ENCODE data around the gene AFDN. TPM values are rescaled to one million over a fixed set of nuclear protein-coding genes. Genes with fewer than 3 reads are reported as not detected.

Gene AFDN
- polyA plus RNA-seq, 1 of the 3 experiments (the other 2 are of a cell fraction), result 25.1 TPM

DNA sequence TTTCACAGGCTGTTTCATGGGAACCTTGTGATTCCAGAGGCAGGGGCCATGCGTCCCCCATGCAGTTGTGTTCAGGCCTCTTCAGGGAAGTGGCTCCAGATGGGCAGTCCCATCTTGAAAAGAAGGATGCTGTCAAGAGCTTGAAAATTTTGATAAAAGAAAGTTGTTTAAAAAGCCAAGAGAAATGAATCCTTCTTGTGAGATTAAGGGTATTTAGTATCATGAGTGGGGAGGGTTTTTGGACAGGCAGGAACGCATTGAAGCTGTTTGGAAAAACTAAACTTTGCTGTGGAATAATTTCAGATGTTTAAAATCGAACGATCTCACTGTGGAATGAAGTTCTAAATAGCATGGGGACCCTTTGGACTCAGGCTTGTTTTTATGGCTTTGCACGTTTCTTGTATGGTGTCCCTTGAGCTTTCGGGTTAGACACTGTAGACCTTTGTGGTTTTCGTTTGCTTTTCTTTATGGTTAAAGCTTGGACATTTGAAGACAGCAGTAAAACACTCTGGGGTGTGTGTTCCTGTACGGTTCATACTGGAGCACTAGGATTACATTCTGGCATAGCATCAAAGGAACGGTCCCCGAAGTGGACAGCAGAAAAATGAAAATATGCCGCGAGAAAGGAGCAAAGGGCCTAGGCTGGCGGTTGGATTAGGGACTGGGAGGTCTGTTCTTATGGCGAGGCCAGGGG is 188.9 kb downstream of the AFDN start:
- no peak overlapping the region for H3K9ac ChIP-seq
- H3K4me3 ChIP-seq (ENCODE audit: low read depth in 2 of 2, low read length in 1 of 2), result no peak overlapping the region
- no peaks in the 10 kb centered on the region for H3K27me3 ChIP-seq (ENCODE audit: insufficient read depth)
- H2AFZ ChIP-seq (ENCODE audit: low read depth), result no peak overlapping the region
- no peaks in the 10 kb centered on the region for H3K79me2 ChIP-seq (ENCODE audit: insufficient read depth)
- DNase-seq, result no peak
- POLR2A ChIA-PET, result no interaction called here
- WGBS (ENCODE audit: low lambda C conversion rate), result 54% methylated on average over 14 of the region's 14 CpGs
- H3K36me3 ChIP-seq (replicated peaks in 1 of 2; ENCODE audit: control insufficient read depth in 1 of 2, insufficient read depth in 2 of 2, low read length in 1 of 2), result no peaks in the 10 kb centered on the region
- CTCF ChIA-PET, result no interaction called here
- H3K27ac ChIP-seq (ENCODE audit: low read depth in 2 of 2, low read length in 1 of 2), result no peak overlapping the region
- peaks cover 3% of the 10 kb centered on the region for H3F3A ChIP-seq (replicated peaks; ENCODE audit: insufficient read depth)
- H3K9me2 ChIP-seq, result no peaks in the 10 kb centered on the region
- peaks cover 11% of the 10 kb centered on the region; the same call in 1 of the 2 replicates for H3K9me3 ChIP-seq
- H3K4me1 ChIP-seq (ENCODE audit: control insufficient read depth in 1 of 2, insufficient read depth in 2 of 2, low read depth in 1 of 2, low read length in 1 of 2), result no peaks in the 10 kb centered on the region; a peak in 1 of 4 replicates
- H3K4me2 ChIP-seq, result no peak overlapping the region
- no peaks in the 10 kb centered on the region for H4K20me1 ChIP-seq (ENCODE audit: insufficient read depth)
- TF ChIP-seq, protein P1, sequence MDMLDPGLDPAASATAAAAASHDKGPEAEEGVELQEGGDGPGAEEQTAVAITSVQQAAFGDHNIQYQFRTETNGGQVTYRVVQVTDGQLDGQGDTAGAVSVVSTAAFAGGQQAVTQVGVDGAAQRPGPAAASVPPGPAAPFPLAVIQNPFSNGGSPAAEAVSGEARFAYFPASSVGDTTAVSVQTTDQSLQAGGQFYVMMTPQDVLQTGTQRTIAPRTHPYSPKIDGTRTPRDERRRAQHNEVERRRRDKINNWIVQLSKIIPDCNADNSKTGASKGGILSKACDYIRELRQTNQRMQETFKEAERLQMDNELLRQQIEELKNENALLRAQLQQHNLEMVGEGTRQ (IDR thresholded peaks at IDR 0.05; ENCODE audit: borderline replicate concordance, low read depth, low read length), result no peak
- TF ChIP-seq CHD2 (IDR thresholded peaks at IDR 0.05; ENCODE audit: low read length, partially characterized antibody) (no peak), USF1 (IDR thresholded peaks at IDR 0.05; ENCODE audit: borderline replicate concordance, low read depth) (no peak), TAF1 (IDR thresholded peaks at IDR 0.05; ENCODE audit: borderline replicate concordance, low read depth, low read length) (no peak), NFIC (IDR thresholded peaks at IDR 0.05; ENCODE audit: borderline replicate concordance) (no peak), RAD21 (IDR thresholded peaks at IDR 0.05; ENCODE audit: low read length) (no peak), TEAD4 (IDR thresholded peaks at IDR 0.05; ENCODE audit: borderline replicate concordance, insufficient read depth) (no peak), POLR2AphosphoS5 (IDR thresholded peaks at IDR 0.05; ENCODE audit: low read depth, low read length) (no peak), RCOR1 (IDR thresholded peaks at IDR 0.05; ENCODE audit: low read length) (no peak), MXI1 (IDR thresholded peaks at IDR 0.05; ENCODE audit: low read depth, low read length) (no peak), YY1 (IDR thresholded peaks at IDR 0.05; ENCODE audit: low read depth) (no peak), FOXJ3 (CRISPR knock-in tag; IDR thresholded peaks at IDR 0.05) (no peak), FOSL2 (IDR thresholded peaks at IDR 0.05; ENCODE audit: borderline replicate concordance, low read depth) (no peak)
- TF ChIP-seq, protein P2, sequence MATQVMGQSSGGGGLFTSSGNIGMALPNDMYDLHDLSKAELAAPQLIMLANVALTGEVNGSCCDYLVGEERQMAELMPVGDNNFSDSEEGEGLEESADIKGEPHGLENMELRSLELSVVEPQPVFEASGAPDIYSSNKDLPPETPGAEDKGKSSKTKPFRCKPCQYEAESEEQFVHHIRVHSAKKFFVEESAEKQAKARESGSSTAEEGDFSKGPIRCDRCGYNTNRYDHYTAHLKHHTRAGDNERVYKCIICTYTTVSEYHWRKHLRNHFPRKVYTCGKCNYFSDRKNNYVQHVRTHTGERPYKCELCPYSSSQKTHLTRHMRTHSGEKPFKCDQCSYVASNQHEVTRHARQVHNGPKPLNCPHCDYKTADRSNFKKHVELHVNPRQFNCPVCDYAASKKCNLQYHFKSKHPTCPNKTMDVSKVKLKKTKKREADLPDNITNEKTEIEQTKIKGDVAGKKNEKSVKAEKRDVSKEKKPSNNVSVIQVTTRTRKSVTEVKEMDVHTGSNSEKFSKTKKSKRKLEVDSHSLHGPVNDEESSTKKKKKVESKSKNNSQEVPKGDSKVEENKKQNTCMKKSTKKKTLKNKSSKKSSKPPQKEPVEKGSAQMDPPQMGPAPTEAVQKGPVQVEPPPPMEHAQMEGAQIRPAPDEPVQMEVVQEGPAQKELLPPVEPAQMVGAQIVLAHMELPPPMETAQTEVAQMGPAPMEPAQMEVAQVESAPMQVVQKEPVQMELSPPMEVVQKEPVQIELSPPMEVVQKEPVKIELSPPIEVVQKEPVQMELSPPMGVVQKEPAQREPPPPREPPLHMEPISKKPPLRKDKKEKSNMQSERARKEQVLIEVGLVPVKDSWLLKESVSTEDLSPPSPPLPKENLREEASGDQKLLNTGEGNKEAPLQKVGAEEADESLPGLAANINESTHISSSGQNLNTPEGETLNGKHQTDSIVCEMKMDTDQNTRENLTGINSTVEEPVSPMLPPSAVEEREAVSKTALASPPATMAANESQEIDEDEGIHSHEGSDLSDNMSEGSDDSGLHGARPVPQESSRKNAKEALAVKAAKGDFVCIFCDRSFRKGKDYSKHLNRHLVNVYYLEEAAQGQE (IDR thresholded peaks at IDR 0.05; ENCODE audit: low read depth, low read length), result no peak
- TF ChIP-seq, protein P3, sequence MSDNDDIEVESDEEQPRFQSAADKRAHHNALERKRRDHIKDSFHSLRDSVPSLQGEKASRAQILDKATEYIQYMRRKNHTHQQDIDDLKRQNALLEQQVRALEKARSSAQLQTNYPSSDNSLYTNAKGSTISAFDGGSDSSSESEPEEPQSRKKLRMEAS (IDR thresholded peaks at IDR 0.05; ENCODE audit: low read depth), result no peak
- TF ChIP-seq, protein P4, sequence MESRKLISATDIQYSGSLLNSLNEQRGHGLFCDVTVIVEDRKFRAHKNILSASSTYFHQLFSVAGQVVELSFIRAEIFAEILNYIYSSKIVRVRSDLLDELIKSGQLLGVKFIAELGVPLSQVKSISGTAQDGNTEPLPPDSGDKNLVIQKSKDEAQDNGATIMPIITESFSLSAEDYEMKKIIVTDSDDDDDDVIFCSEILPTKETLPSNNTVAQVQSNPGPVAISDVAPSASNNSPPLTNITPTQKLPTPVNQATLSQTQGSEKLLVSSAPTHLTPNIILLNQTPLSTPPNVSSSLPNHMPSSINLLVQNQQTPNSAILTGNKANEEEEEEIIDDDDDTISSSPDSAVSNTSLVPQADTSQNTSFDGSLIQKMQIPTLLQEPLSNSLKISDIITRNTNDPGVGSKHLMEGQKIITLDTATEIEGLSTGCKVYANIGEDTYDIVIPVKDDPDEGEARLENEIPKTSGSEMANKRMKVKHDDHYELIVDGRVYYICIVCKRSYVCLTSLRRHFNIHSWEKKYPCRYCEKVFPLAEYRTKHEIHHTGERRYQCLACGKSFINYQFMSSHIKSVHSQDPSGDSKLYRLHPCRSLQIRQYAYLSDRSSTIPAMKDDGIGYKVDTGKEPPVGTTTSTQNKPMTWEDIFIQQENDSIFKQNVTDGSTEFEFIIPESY (IDR thresholded peaks at IDR 0.05; ENCODE audit: borderline replicate concordance, low read depth), result no peak
